ENCODE data around the gene CARS2.

The CARS2 gene

GRCh38 chr13:110690516-110690915 is 15.4 kb downstream of the CARS2 start (continued):
- no peak for TF ChIP-seq ZNF292 (tag by site-specific recombination; IDR thresholded peaks at IDR 0.05; ENCODE audit: borderline replicate concordance, low read depth)
- no peak for TF ChIP-seq BCL6B (tag by site-specific recombination; IDR thresholded peaks at IDR 0.05)
- TF ChIP-seq ZXDB (tag by site-specific recombination; IDR thresholded peaks at IDR 0.05) = no peak
- TF ChIP-seq ZNF239 (tag by site-specific recombination; IDR thresholded peaks at IDR 0.05) = no peak
- no peak for TF ChIP-seq ZNF629 (tag by site-specific recombination; IDR thresholded peaks at IDR 0.05)
- TF ChIP-seq ZNF529 (tag by site-specific recombination; IDR thresholded peaks at IDR 0.05; ENCODE audit: insufficient replicate concordance) = no peak
- no peak for TF ChIP-seq GLI4 (tag by site-specific recombination; IDR thresholded peaks at IDR 0.05)
- TF ChIP-seq ZFP41 (tag by site-specific recombination; IDR thresholded peaks at IDR 0.05; ENCODE audit: borderline replicate concordance) = no peak
- TF ChIP-seq ZBTB49 (tag by site-specific recombination; IDR thresholded peaks at IDR 0.05; ENCODE audit: low read depth) = no peak

- TF ChIP-seq REST (tag by site-specific recombination; IDR thresholded peaks at IDR 0.05) (no peak), ZNF623 (tag by site-specific recombination; IDR thresholded peaks at IDR 0.05) (no peak), ZNF37A (tag by site-specific recombination; IDR thresholded peaks at IDR 0.05) (no peak), ZSCAN18 (tag by site-specific recombination; IDR thresholded peaks at IDR 0.05) (no peak), HIC1 (tag by site-specific recombination; IDR thresholded peaks at IDR 0.05) (no peak), ZNF426 (tag by site-specific recombination; IDR thresholded peaks at IDR 0.05) (no peak), ZNF529 (tag by site-specific recombination; IDR thresholded peaks at IDR 0.05; ENCODE audit: insufficient replicate concordance) (no peak), ZNF664 (tag by site-specific recombination; IDR thresholded peaks at IDR 0.05) (no peak), ZBTB17 (tag by site-specific recombination; IDR thresholded peaks at IDR 0.05) (no peak), ZNF18 (tag by site-specific recombination; IDR thresholded peaks at IDR 0.05) (no peak), CTCF (tag by site-specific recombination; IDR thresholded peaks at IDR 0.05) (no peak), ZNF416 (tag by site-specific recombination; IDR thresholded peaks at IDR 0.05) (no peak), ZNF707 (tag by site-specific recombination; IDR thresholded peaks at IDR 0.05) (no peak), SP3 (tag by site-specific recombination; IDR thresholded peaks at IDR 0.05) (no peak), ZNF174 (tag by site-specific recombination; IDR thresholded peaks at IDR 0.05) (no peak)
- Histone ChIP-seq H3K9me3 (ENCODE audit: control insufficient read depth, insufficient read depth, low read depth, low read length) (no peaks in the 10 kb centered on the region), H3K36me3 (ENCODE audit: control insufficient read depth in 2 of 2, insufficient read depth in 1 of 2, low read length in 2 of 2) (peaks cover 10 to 47% of the 10 kb centered on the region in 2 experiments; a peak in 2 of 3 replicates), H3K27ac (ENCODE audit: extremely low read depth, low read depth, low read length) (no peak overlapping the region), H3K4me1 (ENCODE audit: control insufficient read depth, insufficient read depth, low read length) (no peaks in the 10 kb centered on the region), H3K4me3 (ENCODE audit: low read depth, low read length) (no peak overlapping the region)
- ChIA-PET POLR2A (no interaction called here), CTCF (interaction anchor here (0.6 kb wide), 1 partner anchor 242 kb away, joined by 3 read pairs; no protein-coding TSS in a partner anchor)
These were observed 16.2 kb downstream of the CARS2 start for GRCh38 chr13:110689711-110690110.

All from HEK293 (cell line).